DOHH2 (cell line): ENCODE measurements around the gene ENTPD7.
"Not testable (repeated sequence)": the region's sequence is repeated elsewhere in the genome, so short reads cannot be mapped to it uniquely, and the experiment has no call there.

Experiments used
- EZH2phosphoT487 ChIP-seq: fragments of 200-600 bp; sonication (generic); IDR thresholded peaks from 2 replicates; pipeline ENCODE4 v1.6.1; 2017; ENCODE audit warnings: borderline replicate concordance, mild to moderate bottlenecking, antibody characterized with exemption, low read length, moderate library complexity, mixed read lengths
- TF ChIP-seq, protein P1 (sequence below): fragments of 200-600 bp; sonication (generic); IDR thresholded peaks from one replicate; pipeline ENCODE4 v1.5.1; 2014; ENCODE audit warnings: antibody characterized with exemption, mild to moderate bottlenecking, low read depth, low read length; ENCODE audit not compliant: poor library complexity, severe bottlenecking

DNA sequence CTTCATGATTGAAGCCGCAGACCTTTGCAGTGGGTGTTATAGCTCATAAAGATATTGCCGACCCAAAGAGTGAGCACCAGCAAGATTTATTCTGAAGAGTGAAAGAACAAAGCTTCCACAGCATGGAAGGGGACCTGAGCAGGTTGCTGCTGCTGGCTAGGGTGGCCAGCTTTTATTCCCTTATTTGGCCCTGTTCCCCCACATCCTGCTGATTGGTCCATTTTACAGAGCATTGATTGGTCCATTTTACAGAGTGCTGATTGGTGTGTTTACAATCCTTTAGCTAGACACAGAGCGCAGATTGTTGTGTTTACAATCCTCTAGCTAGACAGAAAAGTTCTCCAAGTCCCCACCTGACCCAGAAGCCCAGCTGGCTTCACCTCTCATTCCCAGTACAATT, 34.2 kb upstream of the ENTPD7 start:
- TF ChIP-seq, protein P1, sequence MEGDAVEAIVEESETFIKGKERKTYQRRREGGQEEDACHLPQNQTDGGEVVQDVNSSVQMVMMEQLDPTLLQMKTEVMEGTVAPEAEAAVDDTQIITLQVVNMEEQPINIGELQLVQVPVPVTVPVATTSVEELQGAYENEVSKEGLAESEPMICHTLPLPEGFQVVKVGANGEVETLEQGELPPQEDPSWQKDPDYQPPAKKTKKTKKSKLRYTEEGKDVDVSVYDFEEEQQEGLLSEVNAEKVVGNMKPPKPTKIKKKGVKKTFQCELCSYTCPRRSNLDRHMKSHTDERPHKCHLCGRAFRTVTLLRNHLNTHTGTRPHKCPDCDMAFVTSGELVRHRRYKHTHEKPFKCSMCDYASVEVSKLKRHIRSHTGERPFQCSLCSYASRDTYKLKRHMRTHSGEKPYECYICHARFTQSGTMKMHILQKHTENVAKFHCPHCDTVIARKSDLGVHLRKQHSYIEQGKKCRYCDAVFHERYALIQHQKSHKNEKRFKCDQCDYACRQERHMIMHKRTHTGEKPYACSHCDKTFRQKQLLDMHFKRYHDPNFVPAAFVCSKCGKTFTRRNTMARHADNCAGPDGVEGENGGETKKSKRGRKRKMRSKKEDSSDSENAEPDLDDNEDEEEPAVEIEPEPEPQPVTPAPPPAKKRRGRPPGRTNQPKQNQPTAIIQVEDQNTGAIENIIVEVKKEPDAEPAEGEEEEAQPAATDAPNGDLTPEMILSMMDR: not testable (repeated sequence)
- not testable (repeated sequence) for TF ChIP-seq EZH2phosphoT487
